Activated effector memory CD4-positive, alpha-beta T cell treated with anti-CD3 and anti-CD28 coated beads, Interleukin-2, amount 50 U/mL, for 16 hours (primary cell): ENCODE data around the gene MUC13.

Source experiments
- DNase-seq: peaks from one replicate; pipeline ENCODE4 v3.0.0-alpha.2; 2020

The MUC13 gene

GRCh38 chr3:124861041-124861440 lies 73.5 kb downstream of the MUC13 start:
- DNase-seq = no peak

DNA sequence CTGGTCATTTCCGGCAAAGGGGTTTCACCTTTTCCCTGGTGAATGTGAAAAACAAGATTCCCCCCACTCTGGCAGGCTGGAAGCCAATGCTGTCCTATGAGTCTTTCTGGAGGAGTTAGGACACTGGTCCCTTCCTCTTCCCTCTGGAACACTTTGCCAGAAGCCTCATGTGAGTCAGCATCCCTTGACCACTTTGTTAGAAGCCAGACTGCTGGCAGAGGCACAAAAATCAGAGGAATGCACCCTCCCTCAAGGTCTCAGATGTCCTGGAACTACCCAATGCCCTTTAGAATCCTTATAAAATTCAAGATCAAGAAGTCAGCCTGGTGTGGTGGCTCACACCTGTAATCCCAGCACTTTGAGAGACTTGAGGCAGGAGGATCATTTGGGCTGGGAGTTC lies 74.0 kb downstream of the MUC13 start:
- no peak for DNase-seq

GRCh38 chr3:124859025-124859424 lies 75.5 kb downstream of the MUC13 start:
- DNase-seq = no peak

GRCh38 chr3:124858275-124858674 lies 76.3 kb downstream of the MUC13 start:
- DNase-seq = no peak

DNA sequence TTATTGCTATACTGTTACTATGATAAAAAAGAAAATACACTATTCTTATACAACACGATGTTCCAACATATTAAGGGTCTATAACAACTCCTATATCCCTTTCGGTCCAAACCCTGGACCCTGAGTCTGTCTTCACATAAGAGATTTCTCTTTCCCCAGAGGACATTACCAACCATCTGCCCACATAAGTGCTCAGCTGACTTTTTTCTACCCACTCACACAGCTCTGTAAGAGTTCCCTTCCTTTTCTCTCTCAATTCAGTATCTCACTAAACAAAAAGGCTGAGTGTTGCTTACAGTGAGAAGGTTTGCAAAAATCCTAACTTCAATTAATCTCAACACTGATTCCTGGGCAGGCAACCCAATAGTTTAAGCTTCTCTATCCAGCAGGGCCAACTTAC lies 77.9 kb downstream of the MUC13 start:
- DNase-seq = no peak
